SHP77 (cell line): ENCODE measurements around the gene AAK1.
A peak's percentile ranks its signal among the peaks of the same experiment; 100 is the strongest.

Experiments used
- DNase-seq, 2 experiments: peaks; one replicate each; lab custom pipeline; 2025; lab: John Stamatoyannopoulos, UW

AAK1 gene

GRCh38 chr2:69490486-69490885, 153.1 kb downstream of the AAK1 start:
- no peak for DNase-seq

- DNase-seq: no peak
Observed at GRCh38 chr2:69489793-69490192, 153.7 kb downstream of the AAK1 start.

- peak; percentile 40 to 57 for DNase-seq
Observed at GRCh38 chr2:69483696-69484095, 159.8 kb downstream of the AAK1 start.

GRCh38 chr2:69483024-69483423, 160.5 kb downstream of the AAK1 start:
- DNase-seq: no peak

GRCh38 chr2:69482471-69482870, 161.1 kb downstream of the AAK1 start:
- DNase-seq: peak in 1 of 2 experiments; percentile 0

- no peak for DNase-seq
Observed at GRCh38 chr2:69481421-69481820, 162.1 kb downstream of the AAK1 start.

- no peak for DNase-seq
Observed at GRCh38 chr2:69477627-69478026, 165.9 kb downstream of the AAK1 start.

GRCh38 chr2:69474688-69475087, 168.9 kb downstream of the AAK1 start:
- DNase-seq: no peak

- DNase-seq: no peak
Observed at GRCh38 chr2:69471793-69472192, 171.7 kb downstream of the AAK1 start.

- DNase-seq: no peak
Observed at GRCh38 chr2:69470911-69471310, 172.6 kb downstream of the AAK1 start.

GRCh38 chr2:69469784-69470183, 173.8 kb downstream of the AAK1 start:
- DNase-seq: no peak

- no peak for DNase-seq
Observed at GRCh38 chr2:69469375-69469774, 174.2 kb downstream of the AAK1 start.

GRCh38 chr2:69466728-69467127, 176.8 kb downstream of the AAK1 start:
- peak in 1 of 2 experiments; percentile 1 for DNase-seq

- no peak for DNase-seq
Observed at GRCh38 chr2:69465513-69466456, 177.8 kb downstream of the AAK1 start.

GRCh38 chr2:69464575-69464974, 179.0 kb downstream of the AAK1 start:
- DNase-seq: peak; percentile 13 to 45

GRCh38 chr2:69462780-69463179, 180.8 kb downstream of the AAK1 start:
- no peak for DNase-seq

GRCh38 chr2:69461404-69461803, 182.1 kb downstream of the AAK1 start:
- no peak for DNase-seq

- DNase-seq: no peak
Observed at GRCh38 chr2:69459936-69460335, 183.6 kb downstream of the AAK1 start.

- no peak for DNase-seq
Observed at GRCh38 chr2:69456950-69457445, 186.5 kb downstream of the AAK1 start.

GRCh38 chr2:69456154-69456553, 187.4 kb downstream of the AAK1 start:
- DNase-seq: no peak

- no peak for DNase-seq
Observed at GRCh38 chr2:69454976-69455375, 188.6 kb downstream of the AAK1 start.

GRCh38 chr2:69453475-69454129, 189.9 kb downstream of the AAK1 start:
- no peak for DNase-seq

GRCh38 chr2:69452687-69453086, 190.9 kb downstream of the AAK1 start:
- DNase-seq: no peak
